Bronchial epithelial cell (primary cell): Measurements from ENCODE around the gene TRMT44. TPM values are rescaled to one million over a fixed set of nuclear protein-coding genes. Genes with fewer than 3 reads are reported as not detected.

ENCODE experiments used
- DNase-seq: peaks from one replicate; pipeline ENCODE4 v3.0.0-alpha.2; 2010; ENCODE audit warnings: low read depth
- FAIRE-seq: peaks from 2 replicates; lab custom pipeline; 2011; peaks lifted over from hg19 to GRCh38; lab: Jason Lieb, UNC
- H3K27me3 ChIP-seq: 2 replicates; pipeline ENCODE4 v1.5.1; 2011; ENCODE audit warnings: low read length; ENCODE audit not compliant: control insufficient read depth, insufficient read depth
- H3K36me3 ChIP-seq: 2 replicates; pipeline ENCODE4 v1.5.1; 2011; ENCODE audit warnings: low read length; ENCODE audit not compliant: control insufficient read depth, insufficient read depth
- H3K4me3 ChIP-seq: 2 replicates; pipeline ENCODE4 v1.5.1; 2011; ENCODE audit warnings: mild to moderate bottlenecking, low read depth, low read length, control low read depth
- total RNA-seq: library from RNA; depleted of rRNA; stranded (reverse); fragments of >200 nt; gene quantifications from 2 replicates; pipeline ENCODE4 v1.2.1, GENCODE V29; 2014
- TF ChIP-seq, protein P1 (sequence below): IDR thresholded peaks from 2 replicates; pipeline ENCODE4 v1.5.1; 2011; ENCODE audit warnings: mild to moderate bottlenecking, moderate library complexity, low read length, control low read depth, inconsistent platforms; ENCODE audit not compliant: insufficient read depth, severe bottlenecking

The TRMT44 gene
- total RNA-seq, 1 donor from 2014 or later = 10.0 TPM

DNA sequence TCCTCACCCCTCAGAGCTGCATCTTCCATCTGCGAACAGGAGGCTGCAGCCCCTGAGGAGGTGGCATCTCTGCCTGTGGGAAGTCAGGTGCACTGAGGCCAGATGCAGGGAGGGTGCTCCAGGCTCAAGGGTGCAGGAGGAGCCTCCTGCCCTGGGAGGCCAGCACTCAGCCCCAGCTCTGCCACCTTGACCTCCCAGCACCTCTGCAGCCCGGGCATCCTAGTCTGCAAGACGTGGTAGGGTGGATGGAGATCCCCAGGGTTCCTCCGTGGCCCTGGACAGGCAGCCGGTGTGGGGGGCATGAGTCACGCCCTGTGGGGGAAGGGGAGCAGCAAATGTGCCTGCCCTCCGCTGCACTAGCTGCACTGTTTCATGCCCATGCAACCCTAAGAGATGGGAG is 64.7 kb downstream of the TRMT44 start:
- Histone ChIP-seq H3K36me3 (no peaks in the 10 kb centered on the region), H3K27me3 (peaks cover 6% of the 10 kb centered on the region), H3K4me3 (no peak overlapping the region)
- no peak for DNase-seq
- TF ChIP-seq, protein P1, sequence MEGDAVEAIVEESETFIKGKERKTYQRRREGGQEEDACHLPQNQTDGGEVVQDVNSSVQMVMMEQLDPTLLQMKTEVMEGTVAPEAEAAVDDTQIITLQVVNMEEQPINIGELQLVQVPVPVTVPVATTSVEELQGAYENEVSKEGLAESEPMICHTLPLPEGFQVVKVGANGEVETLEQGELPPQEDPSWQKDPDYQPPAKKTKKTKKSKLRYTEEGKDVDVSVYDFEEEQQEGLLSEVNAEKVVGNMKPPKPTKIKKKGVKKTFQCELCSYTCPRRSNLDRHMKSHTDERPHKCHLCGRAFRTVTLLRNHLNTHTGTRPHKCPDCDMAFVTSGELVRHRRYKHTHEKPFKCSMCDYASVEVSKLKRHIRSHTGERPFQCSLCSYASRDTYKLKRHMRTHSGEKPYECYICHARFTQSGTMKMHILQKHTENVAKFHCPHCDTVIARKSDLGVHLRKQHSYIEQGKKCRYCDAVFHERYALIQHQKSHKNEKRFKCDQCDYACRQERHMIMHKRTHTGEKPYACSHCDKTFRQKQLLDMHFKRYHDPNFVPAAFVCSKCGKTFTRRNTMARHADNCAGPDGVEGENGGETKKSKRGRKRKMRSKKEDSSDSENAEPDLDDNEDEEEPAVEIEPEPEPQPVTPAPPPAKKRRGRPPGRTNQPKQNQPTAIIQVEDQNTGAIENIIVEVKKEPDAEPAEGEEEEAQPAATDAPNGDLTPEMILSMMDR = no peak
- no peak for FAIRE-seq

DNA sequence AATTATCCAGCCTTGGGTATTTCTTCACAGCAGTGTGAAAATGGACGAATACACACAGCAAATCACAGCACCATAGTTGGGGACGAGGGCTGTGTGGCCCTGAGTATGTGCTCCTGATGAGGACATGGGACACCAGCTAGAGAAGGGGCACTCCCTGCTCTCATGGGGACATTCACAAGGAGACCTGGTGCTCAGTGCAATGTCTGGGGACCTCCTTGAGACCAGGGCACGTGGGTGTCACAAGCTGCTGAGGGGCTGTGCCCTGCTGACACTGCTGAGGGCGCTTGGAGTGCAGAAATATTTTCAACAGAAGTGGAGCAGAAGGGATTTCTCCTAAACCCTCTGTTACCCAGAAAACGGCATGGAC is 65.4 kb downstream of the TRMT44 start:
- no peak for FAIRE-seq
- peaks cover 6% of the 10 kb centered on the region for H3K27me3 ChIP-seq
- no peak overlapping the region for H3K4me3 ChIP-seq
- DNase-seq = no peak
- no peaks in the 10 kb centered on the region for H3K36me3 ChIP-seq
- TF ChIP-seq, protein P1 = no peak

GRCh38 chr4:8506373-8507195 is 66.0 kb downstream of the TRMT44 start:
- DNase-seq (no peak), FAIRE-seq (no peak)
- Histone ChIP-seq H3K36me3 (no peaks in the 10 kb centered on the region), H3K27me3 (peaks cover 4% of the 10 kb centered on the region), H3K4me3 (no peak overlapping the region)
- TF ChIP-seq, protein P1 = no peak

GRCh38 chr4:8507196-8507570 is 66.6 kb downstream of the TRMT44 start:
- no peak for DNase-seq
- H3K36me3 ChIP-seq = no peaks in the 10 kb centered on the region
- H3K4me3 ChIP-seq = no peak overlapping the region
- H3K27me3 ChIP-seq = peaks cover 4% of the 10 kb centered on the region
- no peak for FAIRE-seq
- TF ChIP-seq, protein P1 = no peak

- Histone ChIP-seq H3K27me3 (peaks cover 4% of the 10 kb centered on the region), H3K36me3 (no peaks in the 10 kb centered on the region), H3K4me3 (no peak overlapping the region)
- no peak for DNase-seq
- FAIRE-seq = no peak
- TF ChIP-seq, protein P1 = no peak
Measured at GRCh38 chr4:8507624-8508023, 67.0 kb downstream of the TRMT44 start.
